OCI-LY7 (cell line): Measurements from ENCODE around the gene DNER. TPM values are rescaled to one million over a fixed set of nuclear protein-coding genes. Genes with fewer than 3 reads are reported as not detected.

Experiments used
- BruUV-seq: library from RNA; stranded (reverse); fragments of 400-500 nt; replicated peaks from 2 replicates; lab custom pipeline; 2021; lab: Mats Ljungman, UMichigan
- CTCF ChIA-PET: fragments of 300-600 bp; sonication (Branson Sonifier 250); formaldehyde crosslinking; loops from one replicate; lab custom pipeline; 2022; ENCODE audit warnings: antibody characterized with exemption; ENCODE audit not compliant: unreplicated experiment; lab: Charles Lee
- POLR2A ChIA-PET: fragments of 300-600 bp; sonication (Branson Sonifier 250); formaldehyde crosslinking; loops from one replicate; lab custom pipeline; 2022; ENCODE audit warnings: antibody characterized with exemption; lab: Charles Lee
- DNase-seq: peaks from one replicate; pipeline ENCODE4 v3.0.0-alpha.2; 2015; ENCODE audit warnings: low spot score
- H2AFZ ChIP-seq: fragments of 200-600 bp; sonication (generic), shearing (Covaris generic); 2 replicates; pipeline ENCODE4 v1.6.1; 2014; ENCODE audit warnings: mild to moderate bottlenecking, antibody characterized with exemption, low read length, moderate library complexity
- H3K27ac ChIP-seq: fragments of 200-600 bp; sonication (generic); 2 replicates; pipeline ENCODE4 v1.5.1; 2014; ENCODE audit warnings: mixed run types, low read depth, mild to moderate bottlenecking, moderate library complexity, low read length, inconsistent platforms; ENCODE audit not compliant: poor library complexity, severe bottlenecking
- H3K36me3 ChIP-seq: fragments of 200-600 bp; sonication (generic); 2 replicates; pipeline ENCODE4 v1.6.1; 2014; ENCODE audit warnings: mild to moderate bottlenecking, antibody characterized with exemption, low read length, moderate library complexity, mixed read lengths; ENCODE audit not compliant: insufficient read depth
- H3K4me1 ChIP-seq: fragments of 200-600 bp; sonication (generic); 2 replicates; pipeline ENCODE4 v1.5.1; 2014; ENCODE audit warnings: mild to moderate bottlenecking, low read length; ENCODE audit not compliant: insufficient read depth, poor library complexity, severe bottlenecking
- H3K4me2 ChIP-seq: fragments of 200-600 bp; sonication (generic); 2 replicates; pipeline ENCODE4 v1.6.1; 2014; ENCODE audit warnings: mild to moderate bottlenecking, low read length
- H3K4me3 ChIP-seq: fragments of 200-600 bp; sonication (generic); 2 replicates; pipeline ENCODE4 v1.5.1; 2014; ENCODE audit warnings: mild to moderate bottlenecking, low read depth, low read length; ENCODE audit not compliant: poor library complexity, severe bottlenecking
- H3K79me2 ChIP-seq: fragments of 200-600 bp; sonication (generic); 2 replicates; pipeline ENCODE4 v1.6.1; 2016; ENCODE audit warnings: low read depth, mild to moderate bottlenecking, low read length, moderate library complexity, mixed read lengths; ENCODE audit not compliant: insufficient read depth
- H3K9me2 ChIP-seq: fragments of 200-600 bp; sonication (generic); 2 replicates; pipeline ENCODE4 v1.6.1; 2016; ENCODE audit warnings: mild to moderate bottlenecking, low read length, mixed read lengths; ENCODE audit not compliant: insufficient read depth
- H3K9me3 ChIP-seq: fragments of 200-600 bp; sonication (generic); 2 replicates; pipeline ENCODE4 v1.6.1; 2014; ENCODE audit warnings: mild to moderate bottlenecking, mixed run types, low read length, mixed read lengths
- H4K20me1 ChIP-seq: fragments of 200-600 bp; sonication (generic); 2 replicates; pipeline ENCODE4 v1.6.1; 2014; ENCODE audit warnings: mild to moderate bottlenecking, antibody characterized with exemption, low read length, moderate library complexity, mixed read lengths; ENCODE audit not compliant: insufficient read depth
- CTCF ChIP-seq: fragments of 200-600 bp; sonication (generic); conservative IDR thresholded peaks from 2 replicates; pipeline ENCODE4 v1.5.1; 2014; ENCODE audit warnings: mild to moderate bottlenecking, antibody characterized with exemption, low read length, moderate library complexity, mixed read lengths
- EZH2phosphoT487 ChIP-seq: fragments of 200-600 bp; sonication (generic); IDR thresholded peaks from 2 replicates; pipeline ENCODE4 v1.6.1; 2018; ENCODE audit warnings: low read depth, borderline replicate concordance, mild to moderate bottlenecking, mixed run types, antibody characterized with exemption, low read length, moderate library complexity, mixed read lengths
- intact Hi-C: fragments of 100-400 bp; cut with micrococcal nuclease; formaldehyde crosslinking; loops from one replicate; pipeline ENCODE4 v1.10.0; 2022; ENCODE audit not compliant: unreplicated experiment
- total RNA-seq, 2 experiments: library from RNA; depleted of rRNA in 1 of 2; stranded (reverse); fragments of >200 nt in 1 of 2; shearing (Covaris generic) in 1 of 2; gene quantifications; 2 replicates each; pipeline ENCODE4 v1.2.3, GENCODE V29; 2014 to 2022

Gene DNER
- total RNA-seq, 2 experiments from 2014 or later, result not detected

- TF ChIP-seq EZH2phosphoT487 (no peak), CTCF (no peak)
- Histone ChIP-seq H4K20me1 (no peaks in the 10 kb centered on the region), H3K9me3 (no peaks in the 10 kb centered on the region), H3K79me2 (no peaks in the 10 kb centered on the region), H2AFZ (no peak overlapping the region), H3K27ac (no peak overlapping the region), H3K4me1 (no peaks in the 10 kb centered on the region), H3K36me3 (no peaks in the 10 kb centered on the region), H3K4me3 (no peak overlapping the region), H3K9me2 (no peaks in the 10 kb centered on the region), H3K4me2 (no peak overlapping the region)
- CTCF ChIA-PET, result no interaction called here
- BruUV-seq, result no TSS peak
- DNase-seq, result no peak
- intact Hi-C loops, result no loop called here
- POLR2A ChIA-PET, result no interaction called here
Measured at GRCh38 chr2:229414631-229415030, 299.7 kb downstream of the DNER start.

GRCh38 chr2:229412686-229413085, 301.7 kb downstream of the DNER start:
- intact Hi-C loops, result no loop called here
- no peaks in the 10 kb centered on the region for H3K79me2 ChIP-seq
- H2AFZ ChIP-seq, result no peak overlapping the region
- H3K9me3 ChIP-seq, result no peaks in the 10 kb centered on the region
- ChIA-PET POLR2A (no interaction called here), CTCF (no interaction called here)
- no peaks in the 10 kb centered on the region for H4K20me1 ChIP-seq
- no TSS peak for BruUV-seq
- H3K4me1 ChIP-seq, result no peaks in the 10 kb centered on the region
- no peak overlapping the region for H3K4me2 ChIP-seq
- no peak overlapping the region for H3K4me3 ChIP-seq
- DNase-seq, result no peak
- H3K9me2 ChIP-seq, result no peaks in the 10 kb centered on the region
- no peak overlapping the region for H3K27ac ChIP-seq
- TF ChIP-seq CTCF, result no peak
- no peak for TF ChIP-seq EZH2phosphoT487
- H3K36me3 ChIP-seq, result no peaks in the 10 kb centered on the region

- no peak overlapping the region for H3K4me3 ChIP-seq
- no peaks in the 10 kb centered on the region for H3K4me1 ChIP-seq
- intact Hi-C loops, result no loop called here
- CTCF ChIA-PET, result no interaction called here
- no peak for DNase-seq
- no peaks in the 10 kb centered on the region for H3K9me3 ChIP-seq
- H3K27ac ChIP-seq, result no peak overlapping the region
- TF ChIP-seq CTCF (no peak), EZH2phosphoT487 (no peak)
- H2AFZ ChIP-seq, result no peak overlapping the region
- H3K9me2 ChIP-seq, result no peaks in the 10 kb centered on the region
- no peaks in the 10 kb centered on the region for H3K36me3 ChIP-seq
- H3K79me2 ChIP-seq, result no peaks in the 10 kb centered on the region
- no TSS peak for BruUV-seq
- POLR2A ChIA-PET, result no interaction called here
- H3K4me2 ChIP-seq, result no peak overlapping the region
- H4K20me1 ChIP-seq, result no peaks in the 10 kb centered on the region
Measured at GRCh38 chr2:229410946-229411345, 303.4 kb downstream of the DNER start.
